Activated CD4-positive, alpha-beta T cell treated with anti-CD3 and anti-CD28 coated beads, Interleukin-2, amount 10 ng/mL, durations not matched to agents 24 days and 14 days (primary cell): ENCODE measurements around the gene SCN8A. TPM values are rescaled to one million over a fixed set of nuclear protein-coding genes. Genes with fewer than 3 reads are reported as not detected.
"Not testable (repeated sequence)": the region's sequence is repeated elsewhere in the genome, so short reads cannot be mapped to it uniquely, and the experiment has no call there.

Source experiments
- DNase-seq: peaks from one replicate; pipeline ENCODE4 v3.0.0; 2022
- H3K27ac Mint-ChIP-seq: one replicate; pipeline ENCODE4 v1.8.0; 2022; ENCODE audit warnings: mild to moderate bottlenecking, mixed read lengths
- H3K27me3 Mint-ChIP-seq: one replicate; pipeline ENCODE4 v1.8.0; 2022; ENCODE audit warnings: mixed read lengths
- H3K36me3 Mint-ChIP-seq: one replicate; pipeline ENCODE4 v1.8.0; 2022; ENCODE audit warnings: low read depth, mild to moderate bottlenecking, mixed read lengths
- H3K4me1 Mint-ChIP-seq: one replicate; pipeline ENCODE4 v1.8.0; 2021; ENCODE audit warnings: mixed read lengths
- H3K4me3 Mint-ChIP-seq: one replicate; pipeline ENCODE4 v1.8.0; 2022; ENCODE audit warnings: mild to moderate bottlenecking, moderate library complexity, mixed read lengths
- H3K9me3 Mint-ChIP-seq: one replicate; pipeline ENCODE4 v1.8.0; 2021; ENCODE audit warnings: mixed read lengths
- intact Hi-C: fragments of 100-400 bp; cut with micrococcal nuclease; formaldehyde crosslinking; loops from one replicate; pipeline ENCODE4 v1.15.1; 2023
- total RNA-seq: library from RNA; stranded (reverse); gene quantifications from 2 replicates; pipeline ENCODE4 v1.2.3, GENCODE V29; 2022

The SCN8A gene
- total RNA-seq, 1 donor from 2014 or later = 0.12 TPM

- Mint-ChIP-seq H3K4me3 (no peak overlapping the region), H3K4me1 (no peaks in the 10 kb centered on the region), H3K27me3 (peaks cover 17% of the 10 kb centered on the region), H3K36me3 (no peaks in the 10 kb centered on the region), H3K9me3 (no peaks in the 10 kb centered on the region), H3K27ac (no peak overlapping the region)
- intact Hi-C loops = no loop called here
- no peak for DNase-seq
These were observed 44.3 kb downstream of the SCN8A start for GRCh38 chr12:51635346-51635745.

GRCh38 chr12:51636581-51636980, 45.5 kb downstream of the SCN8A start:
- Mint-ChIP-seq H3K4me1 (no peaks in the 10 kb centered on the region), H3K27ac (no peak overlapping the region), H3K36me3 (no peaks in the 10 kb centered on the region), H3K4me3 (no peak overlapping the region), H3K27me3 (peaks cover 16% of the 10 kb centered on the region), H3K9me3 (no peaks in the 10 kb centered on the region)
- intact Hi-C loops = no loop called here
- no peak for DNase-seq

- Mint-ChIP-seq H3K27ac (no peak overlapping the region), H3K4me1 (no peaks in the 10 kb centered on the region), H3K36me3 (no peaks in the 10 kb centered on the region), H3K9me3 (no peaks in the 10 kb centered on the region), H3K4me3 (no peak overlapping the region), H3K27me3 (peaks cover 18% of the 10 kb centered on the region)
- DNase-seq = no peak
- intact Hi-C loops = no loop called here
These were observed 46.0 kb downstream of the SCN8A start for GRCh38 chr12:51636986-51637385.

GRCh38 chr12:51639361-51639760, 48.3 kb downstream of the SCN8A start:
- Mint-ChIP-seq H3K9me3 (no peaks in the 10 kb centered on the region), H3K4me1 (no peaks in the 10 kb centered on the region), H3K27me3 (peaks cover 10% of the 10 kb centered on the region), H3K4me3 (no peak overlapping the region), H3K36me3 (no peaks in the 10 kb centered on the region), H3K27ac (no peak overlapping the region)
- DNase-seq = no peak
- intact Hi-C loops = no loop called here

GRCh38 chr12:51642286-51642685, 51.3 kb downstream of the SCN8A start:
- Mint-ChIP-seq H3K36me3 (no peaks in the 10 kb centered on the region), H3K27me3 (peaks cover 13% of the 10 kb centered on the region), H3K27ac (no peak overlapping the region), H3K4me1 (no peaks in the 10 kb centered on the region), H3K4me3 (no peak overlapping the region), H3K9me3 (no peaks in the 10 kb centered on the region)
- intact Hi-C loops = no loop called here
- no peak for DNase-seq

GRCh38 chr12:51643951-51644350, 52.9 kb downstream of the SCN8A start:
- Mint-ChIP-seq H3K9me3 (no peaks in the 10 kb centered on the region), H3K27me3 (peaks cover 12% of the 10 kb centered on the region), H3K36me3 (no peaks in the 10 kb centered on the region), H3K4me3 (no peak overlapping the region), H3K27ac (no peak overlapping the region), H3K4me1 (no peaks in the 10 kb centered on the region)
- intact Hi-C loops = no loop called here
- DNase-seq = no peak

- peaks cover 12% of the 10 kb centered on the region for H3K27me3 Mint-ChIP-seq
- H3K27ac Mint-ChIP-seq, H3K4me3 Mint-ChIP-seq, H3K36me3 Mint-ChIP-seq, H3K9me3 Mint-ChIP-seq, H3K4me1 Mint-ChIP-seq, DNase-seq, intact Hi-C loops: not testable (repeated sequence)
These were observed 53.7 kb downstream of the SCN8A start for GRCh38 chr12:51644691-51645090.

- H3K27me3 Mint-ChIP-seq = peaks cover 10% of the 10 kb centered on the region
- no peak overlapping the region for H3K27ac Mint-ChIP-seq
- no peak overlapping the region for H3K4me3 Mint-ChIP-seq
- H3K36me3 Mint-ChIP-seq = no peaks in the 10 kb centered on the region
- no peak for DNase-seq
- no peaks in the 10 kb centered on the region for H3K9me3 Mint-ChIP-seq
- H3K4me1 Mint-ChIP-seq = no peaks in the 10 kb centered on the region
- intact Hi-C loops = no loop called here
These were observed 54.9 kb downstream of the SCN8A start for GRCh38 chr12:51645961-51646360.

GRCh38 chr12:51647647-51648046, 56.6 kb downstream of the SCN8A start:
- no peaks in the 10 kb centered on the region for H3K4me1 Mint-ChIP-seq
- no peak overlapping the region for H3K4me3 Mint-ChIP-seq
- H3K36me3 Mint-ChIP-seq = no peaks in the 10 kb centered on the region

GRCh38 chr12:51653431-51653830, 62.4 kb downstream of the SCN8A start:
- intact Hi-C loops = no loop called here
- H3K4me1 Mint-ChIP-seq = no peaks in the 10 kb centered on the region
- H3K9me3 Mint-ChIP-seq = no peaks in the 10 kb centered on the region
- H3K4me3 Mint-ChIP-seq = no peak overlapping the region
- no peaks in the 10 kb centered on the region for H3K36me3 Mint-ChIP-seq
- H3K27ac Mint-ChIP-seq = no peak overlapping the region
- peaks cover 39% of the 10 kb centered on the region for H3K27me3 Mint-ChIP-seq
- no peak for DNase-seq

More at GRCh38 chr12:51647647-51648046, 56.6 kb downstream of the SCN8A start:
- no peak overlapping the region for H3K27ac Mint-ChIP-seq
- intact Hi-C loops = no loop called here
- H3K27me3 Mint-ChIP-seq = peaks cover 9% of the 10 kb centered on the region
- DNase-seq = no peak
- no peaks in the 10 kb centered on the region for H3K9me3 Mint-ChIP-seq

GRCh38 chr12:51661199-51661598, 70.2 kb downstream of the SCN8A start:
- H3K9me3 Mint-ChIP-seq = no peaks in the 10 kb centered on the region
- intact Hi-C loops = no loop called here

GRCh38 chr12:51661836-51662235, 70.8 kb downstream of the SCN8A start:
- Mint-ChIP-seq H3K27ac (no peak overlapping the region), H3K4me3 (no peak overlapping the region), H3K36me3 (no peaks in the 10 kb centered on the region), H3K4me1 (no peaks in the 10 kb centered on the region), H3K27me3 (peaks cover 35% of the 10 kb centered on the region), H3K9me3 (no peaks in the 10 kb centered on the region)
- intact Hi-C loops = no loop called here
- DNase-seq = no peak

More at GRCh38 chr12:51661199-51661598, 70.2 kb downstream of the SCN8A start:
- no peak for DNase-seq
- Mint-ChIP-seq H3K4me3 (no peak overlapping the region), H3K4me1 (no peaks in the 10 kb centered on the region), H3K36me3 (no peaks in the 10 kb centered on the region), H3K27ac (no peak overlapping the region), H3K27me3 (peaks cover 40% of the 10 kb centered on the region)

- Mint-ChIP-seq H3K4me1 (no peaks in the 10 kb centered on the region), H3K27ac (no peak overlapping the region), H3K36me3 (no peaks in the 10 kb centered on the region), H3K27me3 (peaks cover 29% of the 10 kb centered on the region), H3K9me3 (no peaks in the 10 kb centered on the region), H3K4me3 (no peak overlapping the region)
- intact Hi-C loops = no loop called here
- DNase-seq = no peak
These were observed 71.7 kb downstream of the SCN8A start for GRCh38 chr12:51662728-51663154.

GRCh38 chr12:51663390-51663789, 72.4 kb downstream of the SCN8A start:
- Mint-ChIP-seq H3K9me3 (no peaks in the 10 kb centered on the region), H3K4me1 (no peaks in the 10 kb centered on the region), H3K27me3 (peaks cover 23% of the 10 kb centered on the region), H3K27ac (no peak overlapping the region), H3K4me3 (no peak overlapping the region), H3K36me3 (no peaks in the 10 kb centered on the region)
- no peak for DNase-seq
- intact Hi-C loops = no loop called here

GRCh38 chr12:51666696-51667095, 75.7 kb downstream of the SCN8A start:
- intact Hi-C loops = no loop called here
- peaks cover 3% of the 10 kb centered on the region for H3K4me1 Mint-ChIP-seq
- H3K27me3 Mint-ChIP-seq = peaks cover 12% of the 10 kb centered on the region
- no peak overlapping the region for H3K4me3 Mint-ChIP-seq
- no peak overlapping the region for H3K27ac Mint-ChIP-seq
- H3K36me3 Mint-ChIP-seq = no peaks in the 10 kb centered on the region
- no peak for DNase-seq
- no peaks in the 10 kb centered on the region for H3K9me3 Mint-ChIP-seq
